ENCODE data around the gene PSMA6. TPM values are rescaled to one million over a fixed set of nuclear protein-coding genes. Genes with fewer than 3 reads are reported as not detected.

PSMA6 gene
- total RNA-seq, 2 donors from 2014 or later, result 293 to 408 TPM

DNA sequence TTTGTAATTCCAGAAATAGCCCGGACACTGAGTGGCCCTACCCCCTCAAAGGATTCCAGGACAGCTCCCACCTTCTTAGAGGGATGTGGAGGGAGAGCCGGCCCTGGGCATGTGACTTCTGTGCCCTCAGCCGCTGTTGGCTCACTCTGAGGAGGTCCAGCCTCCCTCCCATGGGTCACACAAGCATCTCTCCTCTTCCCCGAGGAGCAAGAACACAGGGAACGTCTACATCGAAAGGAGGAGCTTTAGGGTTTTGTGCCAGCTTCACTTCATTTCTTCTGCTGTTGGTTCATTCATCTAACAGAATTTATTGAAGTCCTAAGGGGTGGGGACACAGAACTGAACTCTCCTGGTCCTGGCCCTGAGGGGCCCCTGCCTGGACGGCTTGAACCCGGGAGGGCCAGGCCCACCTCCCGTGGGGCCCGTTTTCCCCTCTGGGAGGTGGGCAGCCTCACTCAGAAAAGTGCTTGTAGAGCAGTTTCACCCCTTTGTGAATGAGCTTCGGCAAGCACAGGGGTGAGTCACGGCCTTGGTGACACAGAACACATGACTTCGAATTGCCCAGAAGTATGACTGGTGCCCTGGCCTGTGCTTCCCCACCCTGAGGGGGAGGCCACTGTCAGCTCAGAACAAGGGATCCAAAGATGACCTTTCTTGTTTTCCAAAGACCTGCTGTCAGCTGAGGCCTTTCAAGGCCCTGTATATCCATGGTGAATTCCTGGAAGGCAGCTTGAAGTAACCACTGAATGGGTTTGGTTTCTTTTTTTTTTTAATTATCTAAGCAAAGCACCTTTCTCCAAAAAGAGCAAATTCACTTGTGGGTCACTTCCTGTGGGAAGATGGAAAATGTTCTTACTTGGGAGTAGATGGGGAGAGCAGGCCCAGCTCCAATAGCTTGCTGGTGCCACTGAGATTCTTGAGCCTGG, 73.2 kb downstream of the PSMA6 start:
- Mint-ChIP-seq H3K27ac (peak overlapping the region; percentile 98 to 99), H3K36me3 (no peaks in the 10 kb centered on the region), H3K9me3 (no peaks in the 10 kb centered on the region)
- DNase-seq (ENCODE audit: low spot score in 2 of 2), result peak; percentile 76 to 87
- peak; percentile 91 to 95 for ATAC-seq

DNA sequence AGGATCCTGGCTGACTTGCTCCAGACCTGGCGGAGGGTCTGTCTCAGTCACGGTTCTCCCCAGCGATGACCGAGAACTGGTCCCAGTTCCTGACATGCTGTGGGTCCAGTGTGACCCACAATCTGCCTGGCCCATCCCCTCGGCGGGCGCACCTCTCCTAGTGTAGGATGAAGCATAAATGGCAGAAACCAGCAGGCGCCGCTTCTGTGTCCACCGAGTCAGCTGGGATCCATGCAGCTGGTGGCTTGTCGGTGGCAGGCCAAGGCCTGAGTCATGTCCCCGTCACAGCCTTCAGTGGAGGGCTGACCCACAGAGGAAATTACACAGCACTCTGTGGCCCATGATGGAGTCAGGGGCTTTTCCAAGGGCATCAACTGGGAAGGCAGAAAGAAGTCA, 73.9 kb downstream of the PSMA6 start:
- Mint-ChIP-seq H3K27ac (peak overlapping the region; percentile 98 to 99), H3K9me3 (peaks cover 0 to 4% of the 10 kb centered on the region in 2 donors), H3K36me3 (peaks cover 4 to 5% of the 10 kb centered on the region in 2 donors)
- peak; percentile 24 to 81 for ATAC-seq
- DNase-seq (ENCODE audit: low spot score in 2 of 2), result peak in 1 of 2 donors; percentile 80

- H3K36me3 Mint-ChIP-seq, result peaks cover 7 to 8% of the 10 kb centered on the region in 2 donors
- ATAC-seq (no peak), DNase-seq (ENCODE audit: low spot score in 2 of 2) (no peak)
- peak overlapping the region; percentile 65 to 99 for H3K27ac Mint-ChIP-seq
- H3K9me3 Mint-ChIP-seq, result peaks cover 0 to 6% of the 10 kb centered on the region in 2 donors
Measured at GRCh38 chr14:35366521-35366976, 74.4 kb downstream of the PSMA6 start.

DNA sequence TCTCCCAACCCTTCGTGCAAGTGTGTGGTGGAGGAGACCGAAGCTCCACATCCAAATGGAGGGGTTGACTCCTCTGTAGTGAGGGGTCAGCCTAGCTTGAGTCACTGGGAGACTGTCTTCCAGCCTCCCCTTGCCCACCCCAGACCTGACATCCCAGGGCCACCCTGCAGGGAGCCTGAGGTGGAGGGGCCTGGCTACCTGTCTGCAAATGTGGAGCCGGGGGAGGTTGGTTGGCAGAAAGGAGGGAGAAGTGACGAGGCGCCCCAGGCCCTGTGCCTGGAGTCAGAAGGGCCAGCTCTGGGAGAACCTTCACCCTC, 74.8 kb downstream of the PSMA6 start:
- peaks cover 7 to 8% of the 10 kb centered on the region in 2 donors for H3K36me3 Mint-ChIP-seq
- ATAC-seq, result no peak
- peaks cover 0 to 6% of the 10 kb centered on the region in 2 donors for H3K9me3 Mint-ChIP-seq

More for the DNA sequence above, 74.8 kb downstream of the PSMA6 start:
- DNase-seq (ENCODE audit: low spot score in 2 of 2), result no peak
- peak overlapping the region; percentile 65 to 99 for H3K27ac Mint-ChIP-seq

Other genes with a start within 250 kb of the PSMA6 start
- gene FAM177A1, start 246.1 kb upstream of the PSMA6 start, total RNA-seq, result 10 to 100 TPM; 44.3 to 64.5 TPM
- 10 to 100 TPM; 40.3 to 57.2 TPM for gene PPP2R3C, start 170.4 kb upstream of the PSMA6 start, total RNA-seq
- gene PRORP, start 169.8 kb upstream of the PSMA6 start, total RNA-seq, result 10 to 100 TPM; 49.3 to 51.9 TPM
- 100 to 1,000 TPM; 150 to 303 TPM for gene NFKBIA, start 112.4 kb downstream of the PSMA6 start, total RNA-seq
- gene INSM2, start 241.8 kb downstream of the PSMA6 start, total RNA-seq, result under 1 TPM; 0.07 to 0.08 TPM

Data from activated naive CD4-positive, alpha-beta T cell treated with anti-CD3 and anti-CD28 coated beads, Interleukin-2, amount 50 U/mL, for 72 hours (primary cell).